ENCODE data around the gene CLCN7.

DNA sequence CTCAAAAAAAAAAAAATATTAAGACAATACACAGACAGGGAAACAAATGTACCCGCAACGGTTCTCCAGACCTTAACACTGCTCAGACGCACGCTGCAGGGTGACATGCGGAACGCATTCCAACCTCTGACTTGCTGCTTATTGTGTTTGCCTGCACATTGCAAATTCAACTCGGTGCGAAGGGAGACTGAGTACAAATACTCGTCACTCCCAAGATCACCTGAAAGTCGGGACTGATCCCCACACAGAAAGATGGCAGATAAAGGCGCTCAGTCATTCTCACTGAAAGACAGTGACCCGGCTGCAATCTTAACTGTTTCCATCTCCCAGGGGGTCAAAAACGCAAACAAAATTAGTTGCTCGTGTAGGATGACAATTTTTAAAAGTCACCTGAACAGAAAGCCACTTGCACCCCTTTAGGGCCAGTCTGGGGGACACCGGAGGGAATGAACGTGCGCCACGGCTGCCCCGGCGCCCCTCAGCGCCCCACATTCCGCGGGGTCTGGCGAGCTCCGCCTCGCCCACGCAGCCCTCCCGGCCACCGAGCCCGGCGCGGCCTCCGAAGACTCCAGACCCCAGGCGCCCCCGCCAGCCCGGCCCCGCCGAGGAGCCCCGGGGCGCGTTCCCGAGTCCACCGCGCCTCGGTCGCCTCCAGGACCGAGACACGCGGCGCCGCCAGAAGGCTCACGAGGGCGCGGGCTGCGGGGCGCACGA, 589 bp downstream of the CLCN7 start:
- TF ChIP-seq, protein P1, sequence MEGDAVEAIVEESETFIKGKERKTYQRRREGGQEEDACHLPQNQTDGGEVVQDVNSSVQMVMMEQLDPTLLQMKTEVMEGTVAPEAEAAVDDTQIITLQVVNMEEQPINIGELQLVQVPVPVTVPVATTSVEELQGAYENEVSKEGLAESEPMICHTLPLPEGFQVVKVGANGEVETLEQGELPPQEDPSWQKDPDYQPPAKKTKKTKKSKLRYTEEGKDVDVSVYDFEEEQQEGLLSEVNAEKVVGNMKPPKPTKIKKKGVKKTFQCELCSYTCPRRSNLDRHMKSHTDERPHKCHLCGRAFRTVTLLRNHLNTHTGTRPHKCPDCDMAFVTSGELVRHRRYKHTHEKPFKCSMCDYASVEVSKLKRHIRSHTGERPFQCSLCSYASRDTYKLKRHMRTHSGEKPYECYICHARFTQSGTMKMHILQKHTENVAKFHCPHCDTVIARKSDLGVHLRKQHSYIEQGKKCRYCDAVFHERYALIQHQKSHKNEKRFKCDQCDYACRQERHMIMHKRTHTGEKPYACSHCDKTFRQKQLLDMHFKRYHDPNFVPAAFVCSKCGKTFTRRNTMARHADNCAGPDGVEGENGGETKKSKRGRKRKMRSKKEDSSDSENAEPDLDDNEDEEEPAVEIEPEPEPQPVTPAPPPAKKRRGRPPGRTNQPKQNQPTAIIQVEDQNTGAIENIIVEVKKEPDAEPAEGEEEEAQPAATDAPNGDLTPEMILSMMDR (IDR thresholded peaks at IDR 0.05) = no peak
- no peak for TF ChIP-seq POLR2AphosphoS5 (IDR thresholded peaks at IDR 0.05)
- TF ChIP-seq POLR2A (IDR thresholded peaks at IDR 0.05) = no peak
